HPDE6-E6E7 (cell line): ENCODE results near the gene IQCN.

ENCODE experiments used
- DNase-seq: peaks from one replicate; pipeline ENCODE4 v3.0.0; 2011; ENCODE audit warnings: missing footprints; ENCODE audit errors: extremely low spot score

The IQCN gene, protein sequence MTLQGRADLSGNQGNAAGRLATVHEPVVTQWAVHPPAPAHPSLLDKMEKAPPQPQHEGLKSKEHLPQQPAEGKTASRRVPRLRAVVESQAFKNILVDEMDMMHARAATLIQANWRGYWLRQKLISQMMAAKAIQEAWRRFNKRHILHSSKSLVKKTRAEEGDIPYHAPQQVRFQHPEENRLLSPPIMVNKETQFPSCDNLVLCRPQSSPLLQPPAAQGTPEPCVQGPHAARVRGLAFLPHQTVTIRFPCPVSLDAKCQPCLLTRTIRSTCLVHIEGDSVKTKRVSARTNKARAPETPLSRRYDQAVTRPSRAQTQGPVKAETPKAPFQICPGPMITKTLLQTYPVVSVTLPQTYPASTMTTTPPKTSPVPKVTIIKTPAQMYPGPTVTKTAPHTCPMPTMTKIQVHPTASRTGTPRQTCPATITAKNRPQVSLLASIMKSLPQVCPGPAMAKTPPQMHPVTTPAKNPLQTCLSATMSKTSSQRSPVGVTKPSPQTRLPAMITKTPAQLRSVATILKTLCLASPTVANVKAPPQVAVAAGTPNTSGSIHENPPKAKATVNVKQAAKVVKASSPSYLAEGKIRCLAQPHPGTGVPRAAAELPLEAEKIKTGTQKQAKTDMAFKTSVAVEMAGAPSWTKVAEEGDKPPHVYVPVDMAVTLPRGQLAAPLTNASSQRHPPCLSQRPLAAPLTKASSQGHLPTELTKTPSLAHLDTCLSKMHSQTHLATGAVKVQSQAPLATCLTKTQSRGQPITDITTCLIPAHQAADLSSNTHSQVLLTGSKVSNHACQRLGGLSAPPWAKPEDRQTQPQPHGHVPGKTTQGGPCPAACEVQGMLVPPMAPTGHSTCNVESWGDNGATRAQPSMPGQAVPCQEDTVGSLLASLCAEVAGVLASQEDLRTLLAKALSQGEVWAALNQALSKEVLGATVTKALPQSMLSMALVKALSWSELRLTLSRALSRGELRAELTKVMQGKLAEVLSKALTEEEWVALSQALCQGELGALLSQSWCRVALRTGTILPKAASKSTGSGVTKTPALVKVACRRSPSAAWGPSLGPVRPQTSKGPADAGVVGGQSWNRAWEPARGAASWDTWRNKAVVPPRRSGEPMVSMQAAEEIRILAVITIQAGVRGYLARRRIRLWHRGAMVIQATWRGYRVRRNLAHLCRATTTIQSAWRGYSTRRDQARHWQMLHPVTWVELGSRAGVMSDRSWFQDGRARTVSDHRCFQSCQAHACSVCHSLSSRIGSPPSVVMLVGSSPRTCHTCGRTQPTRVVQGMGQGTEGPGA (N-terminal part only)

GRCh38 chr19:18274219-18274780, at the start of gene IQCN:
Gene IQCN (minus strand): TSS chr19:18274452. CDS start chr19:18269478, 4,974 bp downstream.
- no peak for DNase-seq

DNA sequence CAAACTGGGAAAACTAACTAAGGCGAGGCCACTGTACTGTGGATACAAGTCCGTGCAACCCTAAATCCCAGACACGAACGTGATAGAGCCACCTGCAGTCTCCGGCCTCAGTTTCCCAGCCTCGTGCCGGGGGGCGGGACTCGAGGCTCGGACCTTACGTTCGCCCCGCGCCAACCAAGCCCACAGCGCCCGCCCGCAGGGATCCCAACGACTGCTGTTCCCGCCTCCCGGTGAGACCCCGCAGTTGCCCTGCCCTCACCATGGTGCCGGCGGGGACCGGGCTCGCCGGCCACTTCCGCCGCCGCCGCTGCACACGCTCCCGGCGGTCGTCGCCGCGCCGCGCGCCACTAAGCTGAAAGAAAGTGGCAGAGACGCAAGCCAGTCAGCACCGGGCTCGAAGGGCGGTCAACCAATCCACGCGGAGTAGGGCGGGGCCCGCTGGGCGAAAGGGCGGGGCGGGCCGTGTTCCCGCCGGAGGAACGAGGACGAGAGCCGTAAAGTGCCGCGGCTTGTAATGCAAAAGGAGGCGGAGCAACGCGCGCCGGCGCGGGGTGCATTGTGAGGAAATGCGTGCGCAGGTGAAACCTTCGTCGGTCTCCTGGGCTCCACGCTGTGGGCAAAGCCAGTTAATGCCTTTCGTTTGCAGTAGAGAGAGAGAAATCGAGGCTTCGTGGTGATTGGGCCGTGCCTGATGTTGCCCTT, 48.7 kb upstream of the IQCN start, which contains the start of gene LSM4:
LSM4 (minus strand) TSS at position 318 of the 702 bp plus-strand sequence; CDS start at position 262, 56 bp downstream.
- DNase-seq: peak; percentile 97

DNA sequence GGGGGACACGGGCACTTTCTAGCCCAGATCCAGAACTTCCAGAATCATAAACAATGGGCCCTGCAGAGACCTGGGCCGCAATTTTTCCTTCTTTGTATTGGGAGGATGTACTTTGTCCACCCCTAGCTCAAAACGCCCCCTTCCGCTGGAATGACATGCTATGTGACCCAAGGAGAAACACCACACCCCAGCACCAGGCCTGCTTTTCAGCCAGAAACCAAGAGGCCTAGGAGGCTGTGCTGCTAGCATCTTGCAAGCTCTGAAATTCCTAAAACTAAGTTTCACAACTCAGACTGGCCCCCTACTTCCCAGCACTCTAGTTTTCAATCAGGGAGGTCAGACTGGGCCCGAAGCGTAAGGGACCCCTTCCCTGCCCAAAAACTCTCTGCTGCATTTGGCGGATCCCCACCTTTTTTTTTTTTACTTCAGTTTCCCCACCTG, 48.1 kb upstream of the IQCN start:
- DNase-seq: no peak

DNA sequence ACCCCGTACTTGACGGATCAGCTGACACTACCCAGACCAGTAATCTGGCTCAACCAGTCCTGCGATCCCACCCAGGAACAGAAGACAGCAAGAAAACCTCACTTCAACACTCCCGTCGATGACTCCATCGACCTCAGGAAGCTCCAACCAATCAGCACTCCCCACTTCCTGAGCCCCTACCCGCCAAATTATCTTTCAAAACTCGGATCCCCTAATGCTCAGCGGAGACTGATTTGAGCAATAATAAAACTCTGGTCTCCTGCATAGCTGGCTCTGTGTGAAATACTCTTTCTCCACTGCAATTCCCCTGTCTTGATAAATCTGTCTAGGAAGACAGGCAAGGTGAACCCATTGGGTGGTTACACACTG, 47.5 kb upstream of the IQCN start:
- no peak for DNase-seq

DNA sequence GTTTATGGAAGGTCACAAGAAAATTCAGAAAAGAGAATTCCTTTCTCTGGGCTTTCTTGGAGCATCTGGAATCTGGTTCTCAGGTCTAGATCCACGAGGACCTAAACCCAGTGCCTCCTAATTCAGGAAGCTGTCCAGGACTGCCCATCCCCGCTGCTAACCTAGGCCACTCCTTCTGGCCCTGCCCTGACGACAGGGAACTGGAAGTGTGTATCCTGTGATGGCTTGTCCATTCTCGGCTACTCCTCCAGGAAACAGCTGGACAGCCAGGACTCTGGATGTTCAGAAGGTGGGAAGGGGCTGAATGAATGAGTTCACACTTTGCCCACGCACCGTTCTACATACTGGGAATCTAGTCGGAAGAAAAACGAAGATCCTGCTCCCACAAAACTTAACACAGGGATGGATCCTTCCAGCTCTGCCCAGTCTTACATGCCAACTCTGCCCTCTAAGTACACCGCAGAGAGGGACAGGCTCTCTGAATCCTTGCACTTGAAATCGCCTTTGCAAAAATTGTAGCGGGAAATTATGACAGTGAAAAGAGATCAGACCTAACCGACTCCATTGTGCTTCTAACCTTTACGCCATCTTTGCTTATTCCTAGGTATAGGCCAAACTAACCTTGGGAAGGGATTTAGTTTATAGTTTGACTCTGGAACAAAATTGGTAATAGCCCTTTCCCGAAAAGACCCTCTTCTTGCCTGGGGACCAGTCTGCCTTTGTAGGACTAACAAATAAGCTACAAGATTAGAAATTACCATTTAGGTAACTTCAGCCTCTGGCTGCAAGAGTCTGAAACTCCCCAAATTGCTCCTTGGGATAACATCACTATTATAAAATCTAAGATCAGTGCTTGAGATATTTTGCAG, 46.8 kb upstream of the IQCN start:
- DNase-seq: no peak

DNA sequence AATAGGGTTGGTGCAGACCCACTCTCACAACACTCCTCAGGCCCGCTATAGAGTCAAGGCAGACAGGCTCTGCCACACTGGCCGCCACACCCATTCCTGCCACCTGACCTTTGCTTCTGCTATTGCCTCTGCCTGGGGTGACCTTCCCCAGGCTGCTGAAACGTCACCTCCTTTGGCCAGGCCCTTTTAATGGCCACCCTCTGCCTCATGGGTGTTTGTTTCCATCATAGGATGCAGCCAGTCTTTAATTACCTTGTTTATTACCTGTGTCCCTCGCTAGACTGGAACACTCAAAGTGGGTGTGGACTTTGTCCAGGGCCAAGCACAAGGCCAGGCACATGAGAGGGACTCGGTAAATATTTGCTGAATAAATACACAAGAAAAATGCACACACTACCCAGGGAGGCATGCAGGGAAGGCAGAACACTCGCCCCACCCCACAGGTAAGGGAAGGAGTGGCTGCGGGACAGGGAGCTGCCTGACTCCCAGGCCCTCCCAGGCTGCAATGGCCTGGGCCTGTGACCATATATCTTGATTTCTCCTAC, 45.4 kb upstream of the IQCN start:
- no peak for DNase-seq

DNA sequence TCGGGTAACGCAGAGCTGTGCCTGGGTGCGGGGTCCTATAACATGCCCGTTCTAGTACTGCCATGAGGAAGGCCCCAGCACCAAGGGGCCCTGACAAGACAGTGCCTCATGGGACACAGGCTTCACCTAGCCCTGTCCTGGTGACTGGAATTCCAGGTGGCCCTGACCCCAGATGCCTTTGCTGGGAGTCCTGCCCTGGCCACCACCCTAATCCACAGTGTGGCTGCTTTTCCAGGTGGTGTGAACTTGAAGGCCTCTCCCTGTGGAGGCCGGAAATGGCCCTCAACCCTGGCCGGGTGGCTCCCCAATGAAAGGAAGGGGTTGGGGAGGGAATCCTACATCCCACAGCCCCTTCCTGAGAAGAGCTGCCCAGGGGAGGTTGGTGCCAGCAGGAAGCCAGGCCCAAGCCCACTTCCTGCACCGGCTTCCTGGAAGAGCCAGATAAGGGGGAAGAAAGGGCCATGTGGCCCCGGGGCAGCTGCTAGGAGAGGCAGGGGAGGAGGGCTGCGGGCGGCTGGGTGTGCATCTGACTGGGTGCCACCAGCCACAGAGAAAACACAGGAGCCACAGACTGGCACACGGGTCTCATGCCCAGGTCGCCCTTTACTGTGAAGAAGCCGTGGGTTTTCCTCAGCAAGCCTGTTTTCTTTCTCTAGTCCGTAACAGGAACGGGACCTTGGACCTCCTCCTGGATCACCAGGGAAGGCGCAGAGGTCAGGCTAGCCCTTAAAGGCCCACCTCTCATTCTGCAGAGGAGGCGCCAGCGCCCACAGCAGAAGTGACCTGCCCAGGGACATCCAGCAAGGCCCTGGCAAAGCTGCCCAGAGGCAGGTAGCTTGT, 43.9 kb upstream of the IQCN start:
- no peak for DNase-seq

DNA sequence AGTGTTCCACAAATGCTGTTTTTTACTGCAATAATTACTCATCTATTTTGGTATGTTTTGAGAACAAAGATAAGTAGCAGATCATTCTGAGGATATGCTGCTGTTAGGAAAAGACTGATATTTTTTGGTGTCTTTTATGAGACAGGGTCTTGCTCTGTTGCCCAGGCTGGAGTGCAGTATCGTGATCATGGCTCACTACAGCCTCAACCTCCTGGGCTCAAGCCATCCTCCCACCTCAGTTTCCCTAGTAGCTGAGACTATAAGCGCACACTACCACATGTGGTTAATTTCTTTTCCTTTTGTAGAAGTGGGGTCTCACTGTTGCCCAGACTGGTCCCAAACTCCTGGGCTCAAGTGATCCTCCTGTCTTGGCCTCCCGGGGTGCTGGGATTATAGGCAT, 39.1 kb upstream of the IQCN start:
- no peak for DNase-seq

DNA sequence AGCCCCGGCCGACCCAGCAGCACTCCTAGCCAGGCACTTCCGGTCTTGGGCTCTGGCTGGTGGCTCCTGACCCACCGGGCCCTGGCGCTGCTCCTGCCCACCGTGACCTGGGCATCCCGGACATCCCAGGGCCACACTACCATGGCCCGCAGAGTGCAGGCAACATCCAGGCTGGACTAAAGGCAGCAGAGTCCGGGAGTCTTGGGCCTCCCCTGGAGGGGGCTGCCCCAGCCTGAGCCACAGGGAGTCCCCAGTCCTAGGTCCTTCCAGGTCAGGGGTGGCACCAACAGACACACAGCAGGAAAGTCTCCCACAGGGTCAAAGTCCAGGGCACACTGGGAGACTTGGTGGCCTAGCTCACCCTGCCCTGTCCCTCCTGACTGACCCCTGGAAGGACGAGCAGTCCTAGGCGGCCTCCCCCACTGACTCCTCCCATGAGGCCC, 37.9 kb upstream of the IQCN start:
- no peak for DNase-seq

GRCh38 chr19:18311502-18312091, 37.3 kb upstream of the IQCN start:
- no peak for DNase-seq

DNA sequence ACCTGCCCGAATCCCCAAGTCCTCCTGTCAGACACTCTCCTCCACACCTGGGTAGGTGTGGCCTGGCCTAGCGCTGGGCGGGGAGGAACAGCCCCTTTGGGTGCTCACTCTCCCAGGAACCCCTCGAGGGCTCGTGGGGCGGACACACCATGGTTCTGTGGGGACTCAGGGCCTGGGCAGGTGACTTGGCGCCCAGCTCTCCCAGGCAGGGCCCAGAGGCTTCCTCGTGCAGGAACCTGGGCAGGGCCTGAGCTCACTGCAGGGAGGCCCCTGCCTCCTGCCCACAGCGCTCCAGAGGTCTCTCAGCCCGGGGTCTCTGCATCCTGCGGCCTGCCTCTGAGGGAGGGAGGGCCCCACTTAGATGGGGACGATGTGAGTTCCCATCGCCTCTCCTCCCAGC, 36.7 kb upstream of the IQCN start:
- no peak for DNase-seq

DNA sequence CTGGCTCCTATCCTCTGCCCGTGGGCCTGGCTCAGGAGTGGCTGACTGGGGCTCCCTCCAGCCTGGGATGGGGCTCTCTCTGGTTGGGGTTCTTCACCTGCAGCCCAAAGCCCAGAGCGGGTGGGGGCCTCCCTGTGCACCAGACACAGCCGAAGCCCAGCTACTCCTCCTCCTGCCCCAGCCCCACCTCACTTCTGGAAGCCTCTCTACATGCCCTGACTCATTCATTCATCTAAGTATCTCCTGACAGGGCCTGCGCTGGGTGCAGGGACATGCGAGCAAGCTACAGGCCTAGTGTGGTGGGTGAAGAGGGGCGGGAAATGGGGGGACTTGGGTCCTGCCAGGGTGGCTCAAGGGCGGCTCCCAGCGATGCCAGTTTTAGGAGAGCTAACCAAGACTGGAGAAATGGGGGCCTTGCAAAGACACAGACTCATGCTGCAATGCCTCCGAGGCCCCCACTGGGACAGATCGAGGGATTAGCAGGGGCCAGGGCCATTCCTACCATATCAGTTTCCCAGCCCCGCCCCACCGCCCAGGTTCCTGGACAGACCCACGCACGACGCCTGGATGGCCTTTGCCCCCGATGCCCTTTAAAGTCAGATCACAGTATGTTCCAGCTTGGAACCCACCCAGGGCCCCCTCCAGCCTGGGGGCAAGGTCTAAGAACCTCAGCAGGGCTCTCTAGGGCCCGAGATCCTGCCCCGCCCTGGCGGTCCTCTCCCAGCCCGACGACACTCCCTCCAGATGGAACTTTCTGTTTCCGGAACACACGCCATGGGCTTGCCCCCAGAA, 36.1 kb upstream of the IQCN start:
- DNase-seq: no peak

DNA sequence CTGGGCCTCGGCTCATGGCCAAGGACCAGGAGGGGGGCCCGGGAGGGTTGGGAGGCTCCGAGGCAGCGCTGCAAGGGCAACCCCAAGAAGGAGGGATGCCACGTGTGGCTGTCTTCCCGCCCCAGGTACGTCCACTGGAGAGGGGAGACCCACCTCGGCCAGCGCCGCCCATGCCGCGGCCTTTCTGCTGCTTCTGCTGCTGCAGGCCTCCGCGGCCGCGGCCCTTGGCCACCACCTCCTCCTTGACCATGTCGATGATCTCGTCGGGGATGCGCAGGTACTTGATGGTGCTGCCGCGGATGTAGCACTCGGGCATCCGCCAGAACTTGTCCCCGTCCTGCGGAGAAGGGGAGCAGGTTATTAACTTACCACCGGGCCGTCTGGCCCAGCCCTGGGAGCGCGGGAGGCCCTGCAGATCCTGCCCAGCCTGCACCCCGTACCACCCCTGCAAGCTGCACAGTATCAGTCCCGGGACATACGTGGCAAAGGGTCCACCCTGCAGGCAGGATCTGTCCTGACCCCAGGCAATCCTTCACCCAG, 35.3 kb upstream of the IQCN start:
- DNase-seq: no peak

DNA sequence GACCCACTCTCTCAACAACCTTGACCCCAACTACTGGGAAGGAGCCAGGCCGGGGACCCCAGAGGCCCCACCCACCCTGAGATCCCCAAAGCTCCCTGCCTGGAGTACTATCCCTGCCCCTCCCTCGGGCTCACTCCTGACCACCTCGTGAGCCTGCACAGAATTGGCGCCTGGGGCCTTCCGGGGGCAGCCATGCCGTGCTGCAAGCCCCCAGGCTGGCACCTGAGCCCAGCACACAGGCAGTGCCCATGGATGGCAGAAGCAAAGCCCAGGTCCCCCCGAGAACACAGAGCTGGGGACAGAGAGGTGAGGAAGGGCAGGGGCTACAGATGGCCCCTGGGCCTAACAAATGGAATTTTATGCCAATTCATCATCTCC, 34.7 kb upstream of the IQCN start:
- DNase-seq: no peak

GRCh38 chr19:18308051-18308947, 34.0 kb upstream of the IQCN start:
- no peak for DNase-seq

- DNase-seq: no peak
Observed at GRCh38 chr19:18307271-18307681, 33.0 kb upstream of the IQCN start.
